GM12878 (cell line): Measurements from ENCODE around the gene NOC2L. TPM values are rescaled to one million over a fixed set of nuclear protein-coding genes. Genes with fewer than 3 reads are reported as not detected.

Experiments used
- ATAC-seq: fragments of 200-7000 bp; cut with Tn5 transposase; 3 replicates; pipeline ENCODE4 v1.9.1; 2020; ENCODE audit warnings: mild to moderate bottlenecking, moderate library complexity
- BruUV-seq: library from RNA; stranded (reverse); fragments of 400-500 nt; replicated peaks from 2 replicates; lab custom pipeline; 2021; lab: Mats Ljungman, UMichigan
- CTCF ChIA-PET: fragments of 300-600 bp; sonication (Branson Sonifier 250); formaldehyde crosslinking; extraction: SDS; loops from one replicate; lab custom pipeline; 2021; ENCODE audit warnings: inconsistent platforms; lab: Yijun Ruan, JAX
- POLR2A ChIA-PET: fragments of 350-600 bp; formaldehyde crosslinking; extraction: SDS; loops from one replicate; lab custom pipeline; 2021; ENCODE audit warnings: inconsistent platforms; lab: Charles Lee
- RAD21 ChIA-PET: fragments of 300-600 bp; sonication (Branson Sonifier 250); formaldehyde crosslinking; loops from one replicate; lab custom pipeline; 2023; ENCODE audit warnings: antibody characterized with exemption; ENCODE audit not compliant: unreplicated experiment; lab: Charles Lee
- SMC1A ChIA-PET: fragments of 300-600 bp; sonication (Branson Sonifier 250); formaldehyde crosslinking; loops from one replicate; lab custom pipeline; 2023; ENCODE audit not compliant: unreplicated experiment, uncharacterized antibody; lab: Charles Lee
- DNase-seq: peaks from one replicate; pipeline ENCODE4 v3.0.0-alpha.2; 2011; ENCODE audit warnings: low read depth, low spot score
- FAIRE-seq: peaks from 3 replicates; lab custom pipeline; 2011; peaks lifted over from hg19 to GRCh38; lab: Jason Lieb, UNC
- H2AFZ ChIP-seq: 2 replicates; pipeline ENCODE4 v1.6.0; 2011; ENCODE audit warnings: low read depth, low read length, control low read depth; ENCODE audit not compliant: control insufficient read depth
- H3K27ac ChIP-seq: 2 replicates; pipeline ENCODE4 v1.5.1; 2011; ENCODE audit warnings: control low read depth; ENCODE audit not compliant: control insufficient read depth, insufficient read depth
- H3K27me3 ChIP-seq, 2 experiments: replicated peaks in 1 of 2; 2 replicates each; pipeline versions ENCODE4 v1.6.0 to v1.6.1; 2011; ENCODE audit warnings: low read length in 1 of 2; ENCODE audit not compliant: control insufficient read depth in 2 of 2, insufficient read depth in 2 of 2
- H3K36me3 ChIP-seq, 2 experiments: 2 replicates each; pipeline ENCODE4 v1.5.1; 2011; ENCODE audit warnings: low read length in 1 of 2; ENCODE audit not compliant: control insufficient read depth in 2 of 2, insufficient read depth in 2 of 2
- H3K4me1 ChIP-seq: 2 replicates; pipeline ENCODE4 v1.6.1; 2011; ENCODE audit warnings: mild to moderate bottlenecking, low read length, moderate library complexity, mixed read lengths; ENCODE audit not compliant: control insufficient read depth, insufficient read depth
- H3K4me2 ChIP-seq: 2 replicates; pipeline ENCODE4 v1.6.0; 2011; ENCODE audit warnings: control low read depth; ENCODE audit not compliant: control insufficient read depth, insufficient read depth
- H3K4me3 ChIP-seq: fragments of 200-600 bp; sonication (generic); 2 replicates; pipeline ENCODE4 v1.5.1; 2016
- H3K79me2 ChIP-seq: 2 replicates; pipeline ENCODE4 v1.6.0; 2011; ENCODE audit warnings: low read length; ENCODE audit not compliant: control insufficient read depth, insufficient read depth
- H3K9ac ChIP-seq: 2 replicates; pipeline ENCODE4 v1.8.0; 2011; ENCODE audit warnings: low read length, control low read depth, mixed read lengths; ENCODE audit not compliant: control insufficient read depth, insufficient read depth
- H3K9me3 ChIP-seq: replicated peaks from 3 replicates; pipeline ENCODE4 v1.5.1; 2011; ENCODE audit warnings: mild to moderate bottlenecking, low read length; ENCODE audit not compliant: control insufficient read depth, insufficient read depth
- H4K20me1 ChIP-seq: 2 replicates; pipeline ENCODE4 v1.6.0; 2011; ENCODE audit not compliant: control insufficient read depth, insufficient read depth
- BHLHE40 ChIP-seq, 2 experiments: fragments of 450-650 bp in 1 of 2; IDR thresholded peaks; 2 replicates each; pipeline ENCODE4 v1.6.1; 2011 to 2017; ENCODE audit warnings: low read depth in 2 of 2, borderline replicate concordance in 1 of 2, improper control_type of control experiment in 1 of 2, low read length in 1 of 2, mild to moderate bottlenecking in 1 of 2
- CHD1 ChIP-seq: IDR thresholded peaks from 2 replicates; pipeline ENCODE4 v1.6.1; 2012; ENCODE audit warnings: low read depth, low read length, improper control_type of control experiment
- MTA2 ChIP-seq: fragments of 450-650 bp; IDR thresholded peaks from 2 replicates; pipeline ENCODE4 v1.6.1; 2016; ENCODE audit warnings: low read depth, mild to moderate bottlenecking, moderate library complexity
- MXI1 ChIP-seq: fragments of 150-350 bp; IDR thresholded peaks from 2 replicates; pipeline ENCODE4 v1.6.1; 2011; ENCODE audit warnings: low read depth, mild to moderate bottlenecking, inconsistent platforms, low read length, improper control_type of control experiment
- NR2F1 ChIP-seq: fragments of 450-650 bp; conservative IDR thresholded peaks from 2 replicates; pipeline ENCODE4 v1.6.1; 2017; ENCODE audit warnings: mild to moderate bottlenecking
- PAX5 ChIP-seq: IDR thresholded peaks from 2 replicates; pipeline ENCODE4 v1.6.1; 2011; ENCODE audit warnings: low read depth, low read length, borderline replicate concordance
- SIX5 ChIP-seq: IDR thresholded peaks from 2 replicates; pipeline ENCODE4 v1.6.1; 2011; ENCODE audit warnings: mild to moderate bottlenecking, low read depth, low read length, moderate library complexity; ENCODE audit not compliant: severe bottlenecking
- SUPT20H ChIP-seq: IDR thresholded peaks from 2 replicates; pipeline ENCODE4 v1.6.1; 2011; ENCODE audit warnings: low read depth, mild to moderate bottlenecking, low read length, moderate library complexity, borderline replicate concordance; ENCODE audit not compliant: control insufficient read depth
- ZBED1 ChIP-seq: IDR thresholded peaks from 2 replicates; pipeline ENCODE4 v1.6.1; 2016; ENCODE audit warnings: borderline replicate concordance
- ZNF217 ChIP-seq: fragments of 450-650 bp; IDR thresholded peaks from 2 replicates; pipeline ENCODE4 v1.6.1; 2017; ENCODE audit warnings: antibody characterized with exemption, mild to moderate bottlenecking
- ZNF274 ChIP-seq: IDR thresholded peaks from one replicate; pipeline ENCODE4 v1.8.0; 2011; ENCODE audit not compliant: insufficient read length, insufficient read depth
- WGBS: methylation state at CpG from one replicate; pipeline ENCODE4 v1.1.6; 2016; ENCODE audit warnings: low lambda C conversion rate; ENCODE audit not compliant: insufficient replicate concordance, insufficient coverage; ENCODE audit errors: missing lambda C conversion rate; 5-methylcytosine and 5-hydroxymethylcytosine counted together
- in situ Hi-C: fragments of 300-500 bp; cut with MboI; formaldehyde crosslinking; loops from 9 replicates; pipeline ENCODE4 v1.14.3; 2018; ENCODE audit warnings: mixed read lengths
- intact Hi-C: fragments of 100-400 bp; cut with micrococcal nuclease; formaldehyde crosslinking; loops from one replicate; pipeline ENCODE4 v1.14.2; 2022; ENCODE audit not compliant: unreplicated experiment
- polyA plus RNA-seq, 11 experiments: library from polyadenylated mRNA; depleted of rRNA in 4 of 11; unstranded in 6 of 11; stranded (reverse) in 5 of 11; fragments of >200 nt; fragmentation: Nextera tagmentation in 4 of 11; fragmentation: Illumina TruSeq in 1 of 11; extraction: Ambion mirVana in 4 of 11; extraction: Trizol in 1 of 11; gene quantifications; 1 replicate in 1 of 11; 2 replicates in 10 of 11; pipeline versions ENCODE4 v1.2.1 to v1.2.3, GENCODE V29; 2011 to 2016; ENCODE audit warnings: inconsistent platforms in 2 of 11, missing spikeins in 2 of 11, low read depth in 1 of 11
- total RNA-seq, 4 experiments: library from RNA; depleted of rRNA in 3 of 4; stranded (reverse); fragments of >200 nt in 3 of 4; fragmentation: Illumina TruSeq in 1 of 4; extraction: Trizol in 1 of 4; gene quantifications; 2 replicates each; pipeline versions ENCODE4 v1.2.1 to v1.2.3, GENCODE V29; 2013 to 2021
- TF ChIP-seq, protein P1 (sequence below): fragments of 450-650 bp; IDR thresholded peaks from 2 replicates; pipeline ENCODE4 v1.6.1; 2017; ENCODE audit warnings: low read depth, mild to moderate bottlenecking, moderate library complexity
- TF ChIP-seq, protein P2 (sequence below): fragments of 450-650 bp; IDR thresholded peaks from 2 replicates; pipeline ENCODE4 v1.6.1; 2017; ENCODE audit warnings: mild to moderate bottlenecking, moderate library complexity
- TF ChIP-seq, protein P3 (sequence below): fragments of 450-650 bp; IDR thresholded peaks from 2 replicates; pipeline ENCODE4 v1.6.1; 2014; ENCODE audit warnings: mild to moderate bottlenecking

The NOC2L gene
- total and polyA plus RNA-seq, 10 of the 15 experiments (the other 5 are each of a cell fraction or from before 2014, with no cell fraction given), result 1.3 to 171 (median 64.3) TPM

DNA sequence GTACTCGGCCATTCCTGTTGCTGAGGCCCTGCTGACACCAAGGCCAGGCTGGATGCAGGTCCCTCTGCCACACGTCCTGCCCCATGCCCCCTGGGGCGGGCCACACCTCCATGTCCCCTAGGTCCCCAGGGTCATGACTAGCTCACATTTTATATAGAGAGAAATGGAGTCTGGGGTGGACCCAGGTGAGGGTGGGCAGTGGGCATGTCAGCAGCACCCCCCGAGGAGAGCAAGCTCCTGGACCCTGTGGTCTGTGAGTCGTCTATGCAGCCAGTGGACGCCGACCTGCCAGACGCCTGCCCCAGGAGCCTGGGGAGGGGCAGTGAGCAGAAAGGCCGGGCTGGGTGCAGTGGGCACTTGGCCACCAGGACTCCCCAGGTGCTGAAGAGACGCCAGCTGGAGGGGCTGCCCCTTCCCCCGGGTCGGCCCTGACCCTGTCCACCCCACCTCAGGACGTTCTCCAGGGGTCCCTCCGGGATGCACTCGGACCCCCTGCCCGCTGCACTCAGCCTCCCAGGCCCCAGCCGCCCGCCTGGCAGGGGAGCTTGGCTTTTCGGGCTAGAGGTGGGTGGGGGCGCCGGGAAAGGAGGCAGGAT lies 19.4 kb downstream of the NOC2L start:
- Histone ChIP-seq H3K36me3 (peaks cover 0 to 1% of the 10 kb centered on the region in 2 experiments; a peak in 1 of 4 replicates), H3K4me1 (peaks cover 7% of the 10 kb centered on the region; the same call in 1 of the 2 replicates), H3K9me3 (no peaks in the 10 kb centered on the region), H3K4me2 (peak overlapping the region; percentile 9; the same call in 1 of the 2 replicates), H3K4me3 (no peak overlapping the region), H2AFZ (no peak overlapping the region), H3K79me2 (no peaks in the 10 kb centered on the region), H3K27ac (no peak overlapping the region), H4K20me1 (no peaks in the 10 kb centered on the region), H3K9ac (no peak overlapping the region), H3K27me3 (peaks cover 8% of the 10 kb centered on the region in 2 experiments)
- DNase-seq, result no peak
- ChIA-PET CTCF (interaction anchor here (0.6 to 1.6 kb wide), 4 partner anchors 19 to 75 kb away, joined by 3 to 5 read pairs (median 4); partner anchors contain the start of gene NOC2L), SMC1A (no interaction called here), RAD21 (interaction anchor here (1.0 to 4.1 kb wide), 2 partner anchors 27 to 34 kb away, joined by 4 to 20 read pairs; partner anchors contain the start of gene PLEKHN1), POLR2A (no interaction called here)
- 5% methylated on average over 15 of the region's 21 CpGs for WGBS
- BruUV-seq, result no TSS peak
- in situ Hi-C loops (loop anchor here (10.0 kb wide), 1 partner anchor 65 kb away; no protein-coding TSS in a partner anchor), intact Hi-C loops (loop anchor here (5.0 kb wide), 1 partner anchor 32 kb away; no protein-coding TSS in a partner anchor)
- ATAC-seq, result no peak
- FAIRE-seq, result no peak
- no peak for TF ChIP-seq ZNF217
- TF ChIP-seq, protein P1, sequence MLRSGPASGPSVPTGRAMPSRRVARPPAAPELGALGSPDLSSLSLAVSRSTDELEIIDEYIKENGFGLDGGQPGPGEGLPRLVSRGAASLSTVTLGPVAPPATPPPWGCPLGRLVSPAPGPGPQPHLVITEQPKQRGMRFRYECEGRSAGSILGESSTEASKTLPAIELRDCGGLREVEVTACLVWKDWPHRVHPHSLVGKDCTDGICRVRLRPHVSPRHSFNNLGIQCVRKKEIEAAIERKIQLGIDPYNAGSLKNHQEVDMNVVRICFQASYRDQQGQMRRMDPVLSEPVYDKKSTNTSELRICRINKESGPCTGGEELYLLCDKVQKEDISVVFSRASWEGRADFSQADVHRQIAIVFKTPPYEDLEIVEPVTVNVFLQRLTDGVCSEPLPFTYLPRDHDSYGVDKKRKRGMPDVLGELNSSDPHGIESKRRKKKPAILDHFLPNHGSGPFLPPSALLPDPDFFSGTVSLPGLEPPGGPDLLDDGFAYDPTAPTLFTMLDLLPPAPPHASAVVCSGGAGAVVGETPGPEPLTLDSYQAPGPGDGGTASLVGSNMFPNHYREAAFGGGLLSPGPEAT, result no peak
- no peak for TF ChIP-seq MTA2
- no peak for TF ChIP-seq CHD1
- TF ChIP-seq MXI1, result no peak
- TF ChIP-seq PAX5, result no peak
- no peak for TF ChIP-seq SIX5
- TF ChIP-seq ZNF274, result no peak
- TF ChIP-seq NR2F1, result no peak
- TF ChIP-seq BHLHE40 (IDR thresholded peaks at IDR 0.05; ENCODE audit: borderline replicate concordance in 1 of 2, low read depth in 2 of 2, low read length in 1 of 2), result no peak
- TF ChIP-seq ZBED1, result no peak
- TF ChIP-seq, protein P2, sequence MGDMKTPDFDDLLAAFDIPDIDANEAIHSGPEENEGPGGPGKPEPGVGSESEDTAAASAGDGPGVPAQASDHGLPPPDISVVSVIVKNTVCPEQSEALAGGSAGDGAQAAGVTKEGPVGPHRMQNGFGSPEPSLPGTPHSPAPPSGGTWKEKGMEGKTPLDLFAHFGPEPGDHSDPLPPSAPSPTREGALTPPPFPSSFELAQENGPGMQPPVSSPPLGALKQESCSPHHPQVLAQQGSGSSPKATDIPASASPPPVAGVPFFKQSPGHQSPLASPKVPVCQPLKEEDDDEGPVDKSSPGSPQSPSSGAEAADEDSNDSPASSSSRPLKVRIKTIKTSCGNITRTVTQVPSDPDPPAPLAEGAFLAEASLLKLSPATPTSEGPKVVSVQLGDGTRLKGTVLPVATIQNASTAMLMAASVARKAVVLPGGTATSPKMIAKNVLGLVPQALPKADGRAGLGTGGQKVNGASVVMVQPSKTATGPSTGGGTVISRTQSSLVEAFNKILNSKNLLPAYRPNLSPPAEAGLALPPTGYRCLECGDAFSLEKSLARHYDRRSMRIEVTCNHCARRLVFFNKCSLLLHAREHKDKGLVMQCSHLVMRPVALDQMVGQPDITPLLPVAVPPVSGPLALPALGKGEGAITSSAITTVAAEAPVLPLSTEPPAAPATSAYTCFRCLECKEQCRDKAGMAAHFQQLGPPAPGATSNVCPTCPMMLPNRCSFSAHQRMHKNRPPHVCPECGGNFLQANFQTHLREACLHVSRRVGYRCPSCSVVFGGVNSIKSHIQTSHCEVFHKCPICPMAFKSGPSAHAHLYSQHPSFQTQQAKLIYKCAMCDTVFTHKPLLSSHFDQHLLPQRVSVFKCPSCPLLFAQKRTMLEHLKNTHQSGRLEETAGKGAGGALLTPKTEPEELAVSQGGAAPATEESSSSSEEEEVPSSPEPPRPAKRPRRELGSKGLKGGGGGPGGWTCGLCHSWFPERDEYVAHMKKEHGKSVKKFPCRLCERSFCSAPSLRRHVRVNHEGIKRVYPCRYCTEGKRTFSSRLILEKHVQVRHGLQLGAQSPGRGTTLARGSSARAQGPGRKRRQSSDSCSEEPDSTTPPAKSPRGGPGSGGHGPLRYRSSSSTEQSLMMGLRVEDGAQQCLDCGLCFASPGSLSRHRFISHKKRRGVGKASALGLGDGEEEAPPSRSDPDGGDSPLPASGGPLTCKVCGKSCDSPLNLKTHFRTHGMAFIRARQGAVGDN, result no peak
- TF ChIP-seq, protein P3, sequence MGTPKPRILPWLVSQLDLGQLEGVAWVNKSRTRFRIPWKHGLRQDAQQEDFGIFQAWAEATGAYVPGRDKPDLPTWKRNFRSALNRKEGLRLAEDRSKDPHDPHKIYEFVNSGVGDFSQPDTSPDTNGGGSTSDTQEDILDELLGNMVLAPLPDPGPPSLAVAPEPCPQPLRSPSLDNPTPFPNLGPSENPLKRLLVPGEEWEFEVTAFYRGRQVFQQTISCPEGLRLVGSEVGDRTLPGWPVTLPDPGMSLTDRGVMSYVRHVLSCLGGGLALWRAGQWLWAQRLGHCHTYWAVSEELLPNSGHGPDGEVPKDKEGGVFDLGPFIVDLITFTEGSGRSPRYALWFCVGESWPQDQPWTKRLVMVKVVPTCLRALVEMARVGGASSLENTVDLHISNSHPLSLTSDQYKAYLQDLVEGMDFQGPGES, result no peak
- TF ChIP-seq SUPT20H, result no peak
